Neutrophil (primary cell): ENCODE measurements around the gene HOXB7.

Source experiments
- H3K27ac ChIP-seq: fragments of 200-600 bp; sonication (generic); 2 replicates; pipeline ENCODE4 v1.5.1; 2016; ENCODE audit warnings: mild to moderate bottlenecking, moderate library complexity
- H3K27me3 ChIP-seq: fragments of 200-600 bp; sonication (generic); 2 replicates; pipeline ENCODE4 v1.6.0; 2016; ENCODE audit warnings: mild to moderate bottlenecking
- H3K36me3 ChIP-seq: fragments of 200-600 bp; sonication (generic); 2 replicates; pipeline ENCODE4 v1.5.1; 2017
- H3K4me1 ChIP-seq, 2 experiments: fragments of 200-600 bp in 1 of 2; sonication (generic) in 1 of 2; 1 replicate in 1 of 2; 2 replicates in 1 of 2; pipeline versions ENCODE4 v1.5.1 to v1.6.1; 2013 to 2016; ENCODE audit warnings: low read depth in 1 of 2, low read length in 1 of 2, mild to moderate bottlenecking in 1 of 2, moderate library complexity in 1 of 2; ENCODE audit not compliant: control insufficient read depth in 1 of 2, insufficient read depth in 1 of 2
- H3K4me3 ChIP-seq, 2 experiments: fragments of 200-600 bp in 1 of 2; sonication (generic) in 1 of 2; 1 replicate in 1 of 2; 2 replicates in 1 of 2; pipeline ENCODE4 v1.5.1; 2013 to 2016; ENCODE audit warnings: low read depth in 1 of 2, low read length in 1 of 2, mild to moderate bottlenecking in 1 of 2, moderate library complexity in 1 of 2
- H3K9me3 ChIP-seq: fragments of 200-600 bp; sonication (generic); 2 replicates; pipeline ENCODE4 v1.5.1; 2016
- TF ChIP-seq, protein P1 (sequence below): fragments of 200-600 bp; sonication (generic); IDR thresholded peaks from 2 replicates; pipeline ENCODE4 v1.5.1; 2016; ENCODE audit warnings: antibody characterized with exemption

Gene HOXB7

DNA sequence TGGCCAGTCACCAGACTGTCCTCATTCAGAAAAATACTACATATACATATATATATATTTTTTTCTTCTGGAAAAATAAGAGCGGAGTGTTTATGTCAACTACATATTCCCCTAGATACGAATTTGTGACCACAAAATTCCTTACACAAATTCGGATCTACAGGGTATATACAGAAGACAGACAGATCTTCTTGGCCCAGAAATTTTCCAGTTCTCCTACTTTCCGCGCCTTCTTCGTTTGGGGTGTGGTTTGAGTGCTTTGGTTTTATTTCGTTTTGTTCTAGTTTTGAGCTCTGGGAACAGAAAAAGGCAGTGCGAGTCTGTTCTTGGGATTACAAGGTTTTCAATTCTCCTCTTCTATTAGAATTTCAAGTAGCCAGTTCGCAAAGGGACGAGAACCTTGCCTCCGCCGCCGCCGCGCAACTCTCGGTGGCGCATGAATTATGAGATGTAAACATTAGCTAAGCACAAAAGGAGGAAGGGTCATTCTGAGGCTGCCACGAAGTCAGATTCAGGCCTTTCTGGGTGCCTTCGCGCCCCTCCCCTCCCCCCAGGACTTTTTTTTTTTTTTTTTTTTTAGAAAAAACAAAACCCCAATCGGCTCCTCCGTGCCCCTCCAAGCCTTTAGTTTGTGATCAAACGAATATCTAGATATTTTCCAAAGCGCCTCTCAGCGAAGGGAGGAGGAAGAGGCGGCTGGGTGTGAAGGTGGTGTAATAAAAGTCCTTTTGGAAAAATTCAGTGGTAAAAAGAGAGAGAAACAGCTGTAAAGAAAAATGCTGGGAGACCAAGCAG is 30.9 kb downstream of the HOXB7 start:
- H3K27ac ChIP-seq = no peak overlapping the region
- peaks cover 100% of the 10 kb centered on the region for H3K27me3 ChIP-seq
- H3K36me3 ChIP-seq = no peaks in the 10 kb centered on the region
- H3K4me3 ChIP-seq = no peak overlapping the region
- H3K9me3 ChIP-seq = no peaks in the 10 kb centered on the region
- H3K4me1 ChIP-seq = peaks cover 3 to 4% of the 10 kb centered on the region in 2 experiments
- TF ChIP-seq, protein P1, sequence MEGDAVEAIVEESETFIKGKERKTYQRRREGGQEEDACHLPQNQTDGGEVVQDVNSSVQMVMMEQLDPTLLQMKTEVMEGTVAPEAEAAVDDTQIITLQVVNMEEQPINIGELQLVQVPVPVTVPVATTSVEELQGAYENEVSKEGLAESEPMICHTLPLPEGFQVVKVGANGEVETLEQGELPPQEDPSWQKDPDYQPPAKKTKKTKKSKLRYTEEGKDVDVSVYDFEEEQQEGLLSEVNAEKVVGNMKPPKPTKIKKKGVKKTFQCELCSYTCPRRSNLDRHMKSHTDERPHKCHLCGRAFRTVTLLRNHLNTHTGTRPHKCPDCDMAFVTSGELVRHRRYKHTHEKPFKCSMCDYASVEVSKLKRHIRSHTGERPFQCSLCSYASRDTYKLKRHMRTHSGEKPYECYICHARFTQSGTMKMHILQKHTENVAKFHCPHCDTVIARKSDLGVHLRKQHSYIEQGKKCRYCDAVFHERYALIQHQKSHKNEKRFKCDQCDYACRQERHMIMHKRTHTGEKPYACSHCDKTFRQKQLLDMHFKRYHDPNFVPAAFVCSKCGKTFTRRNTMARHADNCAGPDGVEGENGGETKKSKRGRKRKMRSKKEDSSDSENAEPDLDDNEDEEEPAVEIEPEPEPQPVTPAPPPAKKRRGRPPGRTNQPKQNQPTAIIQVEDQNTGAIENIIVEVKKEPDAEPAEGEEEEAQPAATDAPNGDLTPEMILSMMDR = no peak

DNA sequence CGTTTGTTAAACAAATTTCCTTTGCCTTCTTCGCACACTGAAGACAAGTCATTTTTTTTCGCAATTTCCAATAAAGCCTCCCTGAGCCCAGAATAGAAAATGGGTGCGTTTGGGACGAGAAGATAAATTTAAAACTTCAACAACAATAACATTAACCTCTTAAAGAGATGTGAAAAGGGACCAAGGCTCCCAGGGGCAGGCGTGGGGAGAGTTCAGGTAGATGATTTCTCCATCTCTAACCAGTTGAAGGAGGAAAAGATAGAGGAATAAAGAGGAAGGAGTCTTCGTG is 31.4 kb downstream of the HOXB7 start:
- TF ChIP-seq, protein P1 = no peak
- Histone ChIP-seq H3K4me3 (no peak overlapping the region), H3K36me3 (no peaks in the 10 kb centered on the region), H3K27me3 (peaks cover 100% of the 10 kb centered on the region), H3K9me3 (no peaks in the 10 kb centered on the region), H3K4me1 (peaks cover 0 to 4% of the 10 kb centered on the region in 2 experiments), H3K27ac (no peak overlapping the region)

DNA sequence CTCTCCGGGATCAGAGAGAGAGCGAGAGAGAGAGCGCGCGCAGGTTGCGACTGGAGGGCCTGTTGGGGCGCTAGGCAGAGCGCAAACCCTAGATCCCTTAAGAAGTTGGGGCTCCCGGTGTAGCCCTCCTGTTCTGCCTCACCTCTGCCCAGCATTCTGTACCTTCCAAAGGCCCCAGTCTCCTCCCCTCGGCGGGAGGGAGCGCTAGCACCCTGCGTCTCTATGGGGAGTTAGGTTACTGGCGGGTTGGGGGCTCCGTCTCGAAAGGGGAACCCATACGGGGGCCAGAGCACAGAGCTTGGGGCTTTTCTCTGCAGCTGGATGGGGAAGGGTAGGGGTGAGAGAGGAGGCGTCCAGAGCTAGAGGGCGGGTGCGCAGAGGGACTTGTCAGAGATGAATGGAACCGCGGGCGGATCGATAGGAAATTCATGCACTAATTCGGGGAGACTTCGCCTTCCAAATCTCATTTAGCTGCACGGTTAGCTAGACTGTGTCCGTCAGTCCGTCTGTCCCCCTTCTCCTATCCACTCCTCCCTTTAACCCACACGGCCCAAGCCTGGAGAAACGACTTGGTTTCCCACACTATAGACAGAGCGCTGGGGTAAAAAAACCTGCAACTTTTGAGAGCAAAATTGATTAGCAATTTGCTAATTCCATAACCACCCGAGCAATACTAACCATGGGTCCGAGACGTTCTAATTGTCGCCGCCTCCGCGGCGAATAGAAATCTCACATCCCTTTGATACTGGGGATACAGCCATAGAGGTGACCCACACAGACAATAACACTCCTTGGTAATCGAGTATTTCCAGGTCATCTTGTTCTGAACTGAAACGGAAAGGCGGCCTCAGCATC is 32.0 kb downstream of the HOXB7 start:
- Histone ChIP-seq H3K4me1 (peaks cover 0 to 4% of the 10 kb centered on the region in 2 experiments), H3K36me3 (no peaks in the 10 kb centered on the region), H3K27ac (no peak overlapping the region), H3K4me3 (no peak overlapping the region), H3K27me3 (peaks cover 100% of the 10 kb centered on the region), H3K9me3 (no peaks in the 10 kb centered on the region)
- TF ChIP-seq, protein P1 = no peak

DNA sequence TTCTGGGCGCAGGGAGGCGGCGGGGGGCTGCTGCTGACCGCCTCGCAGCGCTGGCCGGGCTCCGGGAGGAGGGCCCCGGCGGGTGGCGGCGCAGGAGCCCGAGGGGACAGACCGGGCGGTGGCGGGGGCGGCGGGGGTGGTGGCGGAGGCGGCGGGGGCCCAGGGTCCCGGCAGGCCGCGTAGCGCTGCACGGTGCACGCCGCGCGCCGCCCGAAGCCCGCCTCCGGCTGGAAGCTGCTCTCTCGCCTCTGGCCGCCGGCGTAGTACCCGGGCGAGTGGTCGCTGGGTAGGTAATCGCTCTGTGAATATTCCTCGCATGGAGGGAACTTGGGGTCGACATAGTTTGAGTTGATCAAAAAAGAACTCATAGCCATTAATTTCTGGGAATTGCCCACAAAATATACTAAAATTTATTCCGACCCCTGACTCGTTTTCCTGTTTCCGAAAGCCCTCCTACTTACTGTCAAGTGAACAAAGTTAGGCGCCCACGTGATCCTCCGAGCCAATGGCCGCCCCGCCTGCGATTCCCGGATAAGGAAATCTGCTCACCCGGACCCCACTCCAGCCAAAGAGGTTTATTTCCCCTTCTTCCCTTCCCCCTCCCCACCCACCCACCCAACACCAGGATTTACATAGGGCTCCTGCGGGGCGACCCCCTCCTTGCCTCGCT is 32.7 kb downstream of the HOXB7 start, which contains the start of gene HOXB4:
Gene HOXB4 (minus strand): TSS at position 405 of the 670 bp plus-strand sequence. CDS start 31 bp downstream, at position 374.
- Histone ChIP-seq H3K36me3 (no peaks in the 10 kb centered on the region), H3K27ac (no peak within 1 kb of the TSS), H3K9me3 (no peaks in the 10 kb centered on the region), H3K4me3 (no peak within 1 kb of the TSS), H3K4me1 (peaks cover 0 to 4% of the 10 kb centered on the region in 2 experiments), H3K27me3 (peaks cover 100% of the 10 kb centered on the region)
- TF ChIP-seq, protein P1 = no peak

DNA sequence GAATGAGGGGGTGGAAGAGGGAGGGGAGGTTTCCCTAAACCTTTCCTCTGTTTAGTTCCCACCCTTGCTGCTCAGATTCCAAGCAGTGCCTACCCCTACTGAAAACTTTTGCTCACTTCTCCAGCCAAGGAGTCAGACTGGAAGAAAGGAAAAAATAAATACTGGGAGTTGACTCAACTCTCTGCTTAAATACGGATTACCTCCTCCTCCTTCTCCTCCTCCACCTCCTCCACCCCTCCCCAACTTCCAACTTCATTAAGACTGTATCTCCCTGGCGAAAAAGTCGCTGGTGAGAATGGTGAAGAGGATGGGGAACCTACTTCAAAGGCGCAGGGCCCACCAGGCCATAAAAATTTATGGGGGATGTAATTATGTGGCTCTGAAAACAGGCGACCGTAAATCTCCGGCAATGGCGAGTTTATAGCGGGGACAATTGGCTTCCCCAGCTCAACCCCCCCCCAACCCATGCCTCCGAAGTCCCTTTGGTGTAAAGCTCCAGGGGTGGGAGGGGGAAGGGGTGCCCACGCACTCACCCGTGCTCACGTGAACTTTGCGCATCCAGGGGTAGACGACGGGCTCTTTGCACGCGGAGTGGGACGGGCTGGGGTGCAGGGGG is 33.4 kb downstream of the HOXB7 start:
- Histone ChIP-seq H3K27me3 (peaks cover 100% of the 10 kb centered on the region), H3K36me3 (no peaks in the 10 kb centered on the region), H3K9me3 (no peaks in the 10 kb centered on the region), H3K4me1 (peaks cover 0 to 4% of the 10 kb centered on the region in 2 experiments), H3K4me3 (no peak overlapping the region), H3K27ac (no peak overlapping the region)
- TF ChIP-seq, protein P1 = no peak
